ENCODE measurements around the gene TUNAR.

- TF ChIP-seq CTCF (IDR thresholded peaks at IDR 0.05; ENCODE audit: poor library complexity, severe bottlenecking) (no peak), EZH2 (IDR thresholded peaks at IDR 0.05; ENCODE audit: borderline replicate concordance, insufficient read depth, low read length, poor library complexity, severe bottlenecking) (no peak), SMC3 (conservative IDR thresholded peaks at IDR 0.05; ENCODE audit: poor library complexity) (no peak), POLR2AphosphoS5 (IDR thresholded peaks at IDR 0.05) (no peak), EP300 (conservative IDR thresholded peaks at IDR 0.05; ENCODE audit: poor library complexity, severe bottlenecking) (no peak)
- TF ChIP-seq, protein P1, sequence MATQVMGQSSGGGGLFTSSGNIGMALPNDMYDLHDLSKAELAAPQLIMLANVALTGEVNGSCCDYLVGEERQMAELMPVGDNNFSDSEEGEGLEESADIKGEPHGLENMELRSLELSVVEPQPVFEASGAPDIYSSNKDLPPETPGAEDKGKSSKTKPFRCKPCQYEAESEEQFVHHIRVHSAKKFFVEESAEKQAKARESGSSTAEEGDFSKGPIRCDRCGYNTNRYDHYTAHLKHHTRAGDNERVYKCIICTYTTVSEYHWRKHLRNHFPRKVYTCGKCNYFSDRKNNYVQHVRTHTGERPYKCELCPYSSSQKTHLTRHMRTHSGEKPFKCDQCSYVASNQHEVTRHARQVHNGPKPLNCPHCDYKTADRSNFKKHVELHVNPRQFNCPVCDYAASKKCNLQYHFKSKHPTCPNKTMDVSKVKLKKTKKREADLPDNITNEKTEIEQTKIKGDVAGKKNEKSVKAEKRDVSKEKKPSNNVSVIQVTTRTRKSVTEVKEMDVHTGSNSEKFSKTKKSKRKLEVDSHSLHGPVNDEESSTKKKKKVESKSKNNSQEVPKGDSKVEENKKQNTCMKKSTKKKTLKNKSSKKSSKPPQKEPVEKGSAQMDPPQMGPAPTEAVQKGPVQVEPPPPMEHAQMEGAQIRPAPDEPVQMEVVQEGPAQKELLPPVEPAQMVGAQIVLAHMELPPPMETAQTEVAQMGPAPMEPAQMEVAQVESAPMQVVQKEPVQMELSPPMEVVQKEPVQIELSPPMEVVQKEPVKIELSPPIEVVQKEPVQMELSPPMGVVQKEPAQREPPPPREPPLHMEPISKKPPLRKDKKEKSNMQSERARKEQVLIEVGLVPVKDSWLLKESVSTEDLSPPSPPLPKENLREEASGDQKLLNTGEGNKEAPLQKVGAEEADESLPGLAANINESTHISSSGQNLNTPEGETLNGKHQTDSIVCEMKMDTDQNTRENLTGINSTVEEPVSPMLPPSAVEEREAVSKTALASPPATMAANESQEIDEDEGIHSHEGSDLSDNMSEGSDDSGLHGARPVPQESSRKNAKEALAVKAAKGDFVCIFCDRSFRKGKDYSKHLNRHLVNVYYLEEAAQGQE (IDR thresholded peaks at IDR 0.05; ENCODE audit: borderline replicate concordance) = no peak
These were observed 27.0 kb downstream of the TUNAR start for GRCh38 chr14:95903616-95904107.
